ENCODE data around the gene SYT6. TPM values are rescaled to one million over a fixed set of nuclear protein-coding genes. Genes with fewer than 3 reads are reported as not detected.

SYT6 gene
- total RNA-seq, 4 donors from 2014 or later = 1.4 TPM; not detected in 3

- WGBS, 2 donors = 84 to 90% methylated on average over 2 of the region's 2 CpGs
- intact Hi-C loops (cut with DNase I) = no loop called here
Measured at GRCh38 chr1:114178936-114179335, 25.3 kb upstream of the SYT6 start.

GRCh38 chr1:114177282-114177681, 23.6 kb upstream of the SYT6 start:
- TF ChIP-seq POLR2A (IDR thresholded peaks at IDR 0.05) (no peak), CTCF (IDR thresholded peaks at IDR 0.05) (no peak)
- Histone ChIP-seq H3K27ac (no peak overlapping the region), H3K27me3 (no peaks in the 10 kb centered on the region), H3K9me3 (no peaks in the 10 kb centered on the region), H3K36me3 (no peaks in the 10 kb centered on the region), H3K4me1 (no peaks in the 10 kb centered on the region), H3K4me3 (replicated peaks in 1 of 3) (no peak overlapping the region)
- intact Hi-C loops (cut with DNase I) = no loop called here
- no peak for DNase-seq

More at GRCh38 chr1:114178936-114179335, 25.3 kb upstream of the SYT6 start:
- Histone ChIP-seq H3K36me3 (no peaks in the 10 kb centered on the region), H3K27ac (no peak overlapping the region), H3K4me3 (replicated peaks in 1 of 3) (no peak overlapping the region), H3K4me1 (no peaks in the 10 kb centered on the region), H3K27me3 (no peaks in the 10 kb centered on the region), H3K9me3 (no peaks in the 10 kb centered on the region)
- TF ChIP-seq CTCF (IDR thresholded peaks at IDR 0.05) (no peak), POLR2A (IDR thresholded peaks at IDR 0.05) (no peak)
- no peak for DNase-seq

GRCh38 chr1:114176366-114176765, 22.7 kb upstream of the SYT6 start:
- Histone ChIP-seq H3K27ac (no peak overlapping the region), H3K36me3 (no peaks in the 10 kb centered on the region), H3K4me3 (replicated peaks in 1 of 3) (no peak overlapping the region), H3K4me1 (no peaks in the 10 kb centered on the region), H3K9me3 (no peaks in the 10 kb centered on the region), H3K27me3 (no peaks in the 10 kb centered on the region)
- TF ChIP-seq POLR2A (IDR thresholded peaks at IDR 0.05) (no peak), CTCF (IDR thresholded peaks at IDR 0.05) (no peak)
- WGBS, 2 donors = 67 to 75% methylated on average over 2 of the region's 2 CpGs
- DNase-seq = no peak
- intact Hi-C loops (cut with DNase I) = no loop called here

- TF ChIP-seq POLR2A (IDR thresholded peaks at IDR 0.05) (no peak), CTCF (IDR thresholded peaks at IDR 0.05) (no peak)
- intact Hi-C loops (cut with DNase I) = no loop called here
- H3K27me3 ChIP-seq = no peaks in the 10 kb centered on the region
- no peak for DNase-seq
- no peaks in the 10 kb centered on the region for H3K4me1 ChIP-seq
- H3K9me3 ChIP-seq = no peaks in the 10 kb centered on the region
- H3K27ac ChIP-seq = no peak overlapping the region
- H3K36me3 ChIP-seq = no peaks in the 10 kb centered on the region
- 75 to 77% methylated on average over 5 of the region's 5 CpGs for WGBS, 2 donors
- no peak overlapping the region for H3K4me3 ChIP-seq (replicated peaks in 1 of 3)
Measured at GRCh38 chr1:114173680-114174079, 20.0 kb upstream of the SYT6 start.

GRCh38 chr1:114169509-114169908, 15.8 kb upstream of the SYT6 start:
- no peak for TF ChIP-seq POLR2A (IDR thresholded peaks at IDR 0.05)
- no peak for TF ChIP-seq CTCF (IDR thresholded peaks at IDR 0.05)
- no peaks in the 10 kb centered on the region for H3K27me3 ChIP-seq
- H3K9me3 ChIP-seq = no peaks in the 10 kb centered on the region
- DNase-seq = no peak
- 76 to 84% methylated on average over 3 of the region's 3 CpGs for WGBS, 2 donors
- intact Hi-C loops (cut with DNase I) = no loop called here
- H3K36me3 ChIP-seq = no peaks in the 10 kb centered on the region
- no peak overlapping the region for H3K4me3 ChIP-seq (replicated peaks in 1 of 3)
- no peaks in the 10 kb centered on the region for H3K4me1 ChIP-seq
- no peak overlapping the region for H3K27ac ChIP-seq

Measured in thyroid gland (tissue), 4 donors.